ENCODE results near the gene TFAP2E.
"Not testable (repeated sequence)": the region's sequence is repeated elsewhere in the genome, so short reads cannot be mapped to it uniquely, and the experiment has no call there.

The TFAP2E gene

GRCh38 chr1:35574655-35575415 lies 1.7 kb downstream of the TFAP2E start:
- no peak for DNase-seq

DNA sequence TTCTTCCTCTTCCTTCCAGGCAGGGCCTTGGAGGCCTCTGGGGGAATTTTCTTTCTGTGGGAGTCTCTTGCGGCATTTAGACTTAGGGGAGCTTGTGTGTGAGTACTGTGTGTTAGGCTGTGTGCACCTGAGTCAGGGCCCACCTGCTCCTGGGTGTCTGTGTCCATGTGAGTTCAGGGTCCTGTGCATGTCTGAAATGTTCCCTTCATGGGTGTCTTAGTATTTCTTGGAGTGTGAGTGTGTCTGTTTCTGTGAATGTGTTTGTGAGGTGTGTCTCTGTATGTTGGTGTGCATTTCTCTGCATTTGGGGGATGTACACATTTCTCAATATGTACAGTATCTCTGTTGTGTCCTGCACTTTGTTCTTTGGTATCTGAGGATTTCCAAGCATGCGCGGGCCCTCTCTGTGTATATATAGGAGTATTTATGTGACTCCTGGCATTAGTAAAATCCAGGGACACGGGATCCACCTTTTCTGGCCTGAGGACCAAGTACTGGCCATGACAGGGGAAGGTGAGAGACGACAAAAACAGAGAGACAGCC lies 2.4 kb downstream of the TFAP2E start:
- no peak for DNase-seq

- DNase-seq, result no peak
Measured at GRCh38 chr1:35576061-35576765, 3.1 kb downstream of the TFAP2E start.

- not testable (repeated sequence) for DNase-seq
Measured at GRCh38 chr1:35576766-35577070, 3.6 kb downstream of the TFAP2E start.

DNA sequence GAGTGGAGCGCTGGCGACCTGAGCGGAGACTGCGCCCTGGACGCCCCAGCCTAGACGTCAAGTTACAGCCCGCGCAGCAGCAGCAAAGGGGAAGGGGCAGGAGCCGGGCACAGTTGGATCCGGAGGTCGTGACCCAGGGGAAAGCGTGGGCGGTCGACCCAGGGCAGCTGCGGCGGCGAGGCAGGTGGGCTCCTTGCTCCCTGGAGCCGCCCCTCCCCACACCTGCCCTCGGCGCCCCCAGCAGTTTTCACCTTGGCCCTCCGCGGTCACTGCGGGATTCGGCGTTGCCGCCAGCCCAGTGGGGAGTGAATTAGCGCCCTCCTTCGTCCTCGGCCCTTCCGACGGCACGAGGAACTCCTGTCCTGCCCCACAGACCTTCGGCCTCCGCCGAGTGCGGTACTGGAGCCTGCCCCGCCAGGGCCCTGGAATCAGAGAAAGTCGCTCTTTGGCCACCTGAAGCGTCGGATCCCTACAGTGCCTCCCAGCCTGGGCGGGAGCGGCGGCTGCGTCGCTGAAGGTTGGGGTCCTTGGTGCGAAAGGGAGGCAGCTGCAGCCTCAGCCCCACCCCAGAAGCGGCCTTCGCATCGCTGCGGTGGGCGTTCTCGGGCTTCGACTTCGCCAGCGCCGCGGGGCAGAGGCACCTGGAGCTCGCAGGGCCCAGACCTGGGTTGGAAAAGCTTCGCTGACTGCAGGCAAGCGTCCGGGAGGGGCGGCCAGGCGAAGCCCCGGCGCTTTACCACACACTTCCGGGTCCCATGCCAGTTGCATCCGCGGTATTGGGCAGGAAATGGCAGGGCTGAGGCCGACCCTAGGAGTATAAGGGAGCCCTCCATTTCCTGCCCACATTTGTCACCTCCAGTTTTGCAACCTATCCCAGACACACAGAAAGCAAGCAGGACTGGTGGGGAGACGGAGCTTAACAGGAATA lies 4.2 kb downstream of the TFAP2E start:
- DNase-seq, result no peak

- DNase-seq, result no peak
Measured at GRCh38 chr1:35580949-35581388, 7.9 kb downstream of the TFAP2E start.

DNA sequence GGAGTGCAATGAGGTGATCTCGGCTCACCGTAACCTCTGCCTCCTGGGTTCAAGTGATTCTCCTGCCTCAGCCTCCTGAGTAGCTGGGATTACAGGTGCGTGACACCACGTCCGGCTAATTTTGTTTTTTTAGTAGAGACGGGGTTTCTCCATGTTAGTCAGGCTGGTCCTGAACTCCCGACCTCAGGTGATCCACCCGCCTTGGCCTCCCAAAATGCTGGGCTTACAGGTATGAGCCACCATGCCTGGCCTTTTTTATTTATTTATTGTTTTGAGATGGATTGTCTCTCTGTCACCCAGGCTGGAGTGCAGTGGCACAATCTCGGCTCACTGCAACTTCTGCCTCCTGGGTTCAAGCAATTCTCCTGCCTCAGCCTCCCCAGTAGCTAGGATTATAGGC lies 8.5 kb downstream of the TFAP2E start:
- DNase-seq, result not testable (repeated sequence)

DNA sequence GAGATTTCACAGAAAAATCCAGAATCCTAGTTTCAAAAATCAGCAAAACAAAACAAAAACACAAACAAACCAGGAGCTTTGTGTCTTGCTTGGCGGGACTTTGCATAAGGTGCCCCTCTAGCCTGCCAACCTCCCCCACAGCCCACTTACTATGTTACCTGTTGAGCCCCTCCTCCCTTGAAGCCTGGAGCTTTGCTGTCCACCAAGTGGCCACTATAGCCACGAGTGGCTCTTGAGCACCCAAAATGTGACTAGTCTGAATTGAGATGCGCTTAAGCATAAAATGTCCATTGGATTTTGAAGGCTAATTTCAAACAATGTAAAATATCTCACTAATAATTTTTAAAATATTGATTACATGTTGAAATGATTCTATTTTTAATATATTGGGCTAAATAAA lies 12.2 kb downstream of the TFAP2E start:
- no peak for DNase-seq

DNA sequence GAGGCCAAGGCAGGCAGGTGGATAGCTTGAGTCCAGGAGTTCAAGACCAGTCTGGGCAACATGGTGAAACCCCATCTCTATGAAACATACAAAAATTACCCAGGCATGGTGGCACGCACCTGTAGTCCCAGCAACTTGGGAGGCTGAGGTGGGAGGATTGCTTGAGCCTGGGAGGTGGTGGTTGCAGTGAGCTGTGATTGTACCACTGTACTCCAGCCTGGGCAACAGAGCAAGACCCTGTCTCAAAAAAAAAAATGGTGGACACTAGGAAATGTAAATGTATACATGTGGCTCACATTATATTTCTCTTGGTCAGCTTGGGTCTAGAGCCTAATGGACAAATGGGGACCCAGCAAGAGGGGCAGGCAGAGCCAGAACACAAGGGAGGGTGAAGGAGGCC lies 12.7 kb downstream of the TFAP2E start:
- DNase-seq, result not testable (repeated sequence)

- no peak for DNase-seq
Measured at GRCh38 chr1:35586808-35587207, 13.7 kb downstream of the TFAP2E start.

DNA sequence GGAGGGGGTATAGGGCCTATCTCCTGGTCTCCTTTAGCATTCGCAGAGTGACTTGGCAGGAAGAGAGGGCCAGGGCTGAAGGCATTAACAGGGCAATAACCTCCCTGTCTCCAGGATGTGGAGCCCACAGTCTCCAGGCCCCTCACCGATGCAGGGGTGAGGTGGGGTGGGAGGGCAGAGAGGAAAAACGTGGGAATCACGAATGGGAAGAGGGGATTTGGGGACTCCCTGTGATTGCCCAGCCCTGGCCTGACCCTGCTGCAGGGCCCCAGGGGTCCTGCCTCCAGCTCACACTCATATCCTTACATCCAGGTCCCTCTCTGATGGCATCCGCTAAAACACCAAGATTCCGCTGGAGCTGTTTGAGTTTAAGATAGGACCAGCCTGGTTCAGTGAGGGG lies 14.6 kb downstream of the TFAP2E start:
- DNase-seq, result no peak

- DNase-seq, result no peak
Measured at GRCh38 chr1:35588197-35588910, 15.2 kb downstream of the TFAP2E start.

DNA sequence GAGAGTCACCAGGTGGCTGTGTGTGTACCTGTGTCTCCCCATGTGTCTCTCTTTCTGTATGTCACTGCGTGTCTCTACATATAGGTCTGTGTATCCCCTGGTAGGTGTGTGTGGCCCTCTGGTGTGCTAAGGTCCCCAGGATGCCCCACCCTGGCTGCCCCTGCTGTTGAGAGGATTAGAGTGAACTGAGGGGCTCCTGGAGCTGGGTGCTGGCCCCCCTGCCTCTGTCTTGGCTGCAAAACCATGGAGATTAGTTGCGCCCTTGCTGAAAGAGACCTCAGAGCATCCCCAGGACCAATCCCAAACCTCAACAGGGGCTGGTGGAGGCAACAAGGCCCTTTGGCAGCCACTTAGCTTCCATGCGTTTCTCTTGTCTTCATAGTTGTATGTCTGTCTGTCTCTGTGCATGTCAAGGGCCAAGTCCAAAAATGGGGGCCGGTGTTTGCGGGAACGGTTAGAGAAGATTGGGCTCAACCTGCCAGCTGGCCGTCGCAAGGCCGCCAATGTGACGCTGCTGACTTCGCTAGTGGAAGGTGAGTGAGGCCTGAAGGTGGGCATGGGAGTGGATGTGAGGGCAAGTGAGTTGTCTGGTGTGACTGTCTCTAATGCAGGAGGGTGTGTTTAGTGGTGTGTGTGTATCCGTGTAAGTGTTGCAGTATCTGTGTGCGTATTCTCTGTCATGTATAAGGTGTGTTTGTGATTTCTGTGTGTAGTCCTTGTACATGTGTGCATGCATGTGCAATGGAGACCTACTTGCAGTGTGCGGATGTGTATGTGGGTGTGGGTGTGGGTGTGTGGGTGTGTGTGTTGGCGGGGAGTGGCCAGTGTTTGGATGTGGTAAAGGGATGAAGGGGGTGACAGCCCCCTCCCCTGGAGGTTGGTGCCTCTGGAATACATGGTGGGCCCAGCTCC lies 16.7 kb downstream of the TFAP2E start:
- no peak for DNase-seq

GRCh38 chr1:35590476-35591040 lies 17.4 kb downstream of the TFAP2E start:
- DNase-seq, result no peak

DNA sequence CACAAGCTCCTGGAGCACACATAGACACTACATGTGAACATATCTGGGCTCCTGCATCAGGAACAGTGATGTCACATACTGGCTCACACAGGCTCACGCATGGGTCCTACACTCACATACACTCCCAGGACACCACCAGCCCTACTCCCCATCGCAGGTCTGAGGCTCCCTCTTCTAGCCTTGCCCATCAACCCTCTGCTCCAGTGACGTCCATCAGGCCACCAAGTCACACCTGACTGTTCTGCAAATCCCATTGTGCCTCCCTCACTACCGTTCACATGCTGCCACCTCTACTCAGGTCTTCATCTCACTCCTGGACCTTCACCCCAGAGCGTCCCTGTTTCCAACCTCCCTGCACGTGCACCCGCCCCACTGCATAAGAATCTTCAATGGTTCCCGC lies 18.1 kb downstream of the TFAP2E start:
- no peak for DNase-seq

- DNase-seq, result no peak
Measured at GRCh38 chr1:35592991-35593769, 20.1 kb downstream of the TFAP2E start.

DNA sequence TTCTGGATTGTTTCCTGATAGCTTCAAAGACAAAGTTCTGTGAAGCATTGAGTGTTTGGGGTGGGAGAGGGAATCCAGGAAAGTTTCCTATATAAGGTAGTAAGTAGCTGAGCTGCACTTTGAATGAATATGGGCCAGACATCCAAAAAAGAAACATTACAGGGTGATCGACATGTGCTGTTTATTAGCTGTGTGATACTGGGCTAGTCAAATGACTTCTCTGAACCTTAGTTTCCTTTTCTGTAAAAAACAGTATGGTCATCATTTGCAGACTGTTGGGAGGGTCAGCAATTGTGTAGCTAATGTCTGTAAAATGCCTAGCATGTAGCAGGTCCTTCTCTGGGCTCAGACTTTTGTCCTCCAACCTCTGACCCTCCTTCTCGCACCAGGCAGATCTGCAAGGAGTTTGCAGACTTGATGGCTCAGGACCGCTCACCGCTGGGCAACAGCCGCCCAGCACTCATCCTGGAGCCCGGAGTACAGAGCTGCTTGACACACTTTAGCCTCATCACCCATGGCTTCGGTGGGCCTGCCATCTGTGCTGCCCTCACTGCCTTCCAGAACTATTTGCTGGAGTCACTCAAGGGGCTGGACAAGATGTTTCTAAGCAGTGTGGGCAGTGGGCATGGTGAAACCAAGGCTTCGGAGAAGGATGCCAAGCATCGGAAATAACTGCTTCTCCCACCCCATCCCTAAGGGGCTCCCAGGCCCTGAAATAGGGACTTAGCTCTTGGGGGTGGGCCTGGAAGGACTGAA lies 21.1 kb downstream of the TFAP2E start:
- DNase-seq, result no peak

GRCh38 chr1:35595684-35596083 lies 22.6 kb downstream of the TFAP2E start:
- no peak for DNase-seq

DNA sequence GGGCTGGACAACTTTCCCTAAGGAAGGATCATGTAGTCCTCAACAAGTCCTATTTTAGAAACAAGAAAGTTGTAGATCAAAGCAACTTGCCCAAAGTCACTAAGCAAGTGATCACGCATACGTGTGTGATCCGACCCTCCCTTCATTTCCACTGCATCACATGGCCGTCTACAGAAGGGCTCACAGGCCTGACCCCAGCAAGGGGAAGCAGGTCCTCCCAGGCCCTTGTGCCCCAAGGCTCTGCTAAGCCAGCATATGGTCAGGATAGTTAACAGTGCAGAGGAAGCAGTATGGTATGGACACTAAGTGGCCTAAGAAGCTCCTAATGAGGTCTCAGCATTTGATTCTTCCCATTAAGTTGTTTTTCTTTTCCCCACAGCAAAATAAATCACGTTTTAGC lies 24.8 kb downstream of the TFAP2E start:
- DNase-seq, result no peak
